Liver (tissue), 9 donors: ENCODE results near the gene PRRG1. TPM values are rescaled to one million over a fixed set of nuclear protein-coding genes. Genes with fewer than 3 reads are reported as not detected.

Experiments
- DNase-seq: peaks from one replicate; pipeline ENCODE4 v3.0.0-alpha.2; 2017; ENCODE audit warnings: low spot score
- H3K27ac ChIP-seq, 2 donors: one replicate each; pipeline ENCODE4 v1.7.0; 2013; ENCODE audit warnings: inconsistent platforms in 2 of 2, low read length in 2 of 2, control low read depth in 1 of 2, low read depth in 1 of 2, mild to moderate bottlenecking in 1 of 2
- H3K27me3 ChIP-seq, 4 donors: one replicate each; pipeline versions ENCODE4 v1.6.1 to v1.7.0; 2013; ENCODE audit warnings: low read length in 3 of 4, inconsistent platforms in 1 of 4, mild to moderate bottlenecking in 1 of 4, moderate library complexity in 1 of 4; ENCODE audit not compliant: control insufficient read depth in 4 of 4, insufficient read depth in 4 of 4
- H3K36me3 ChIP-seq, 4 donors: one replicate each; pipeline versions ENCODE4 v1.6.1 to v1.7.0; 2013; ENCODE audit warnings: low read length in 3 of 4, mild to moderate bottlenecking in 3 of 4, low read depth in 1 of 4, moderate library complexity in 1 of 4; ENCODE audit not compliant: control insufficient read depth in 4 of 4, insufficient read depth in 3 of 4
- H3K4me1 ChIP-seq, 4 donors: one replicate each; pipeline versions ENCODE4 v1.6.1 to v1.7.0; 2013; ENCODE audit warnings: low read length in 3 of 4, mild to moderate bottlenecking in 3 of 4, moderate library complexity in 1 of 4; ENCODE audit not compliant: control insufficient read depth in 4 of 4, insufficient read depth in 4 of 4
- H3K4me3 ChIP-seq, 3 donors: one replicate each; pipeline versions ENCODE4 v1.6.1 to v1.7.0; 2013; ENCODE audit warnings: low read length in 3 of 3, control low read depth in 1 of 3, low read depth in 1 of 3, mild to moderate bottlenecking in 1 of 3
- H3K9ac ChIP-seq, 2 donors: one replicate each; pipeline ENCODE4 v1.7.0; 2013; ENCODE audit warnings: low read length in 2 of 2, mild to moderate bottlenecking in 2 of 2, moderate library complexity in 2 of 2, control low read depth in 1 of 2, low read depth in 1 of 2
- H3K9me3 ChIP-seq, 4 donors: one replicate each; pipeline versions ENCODE4 v1.6.1 to v1.7.0; 2013; ENCODE audit warnings: low read length in 3 of 4; ENCODE audit not compliant: control insufficient read depth in 4 of 4
- ATF3 ChIP-seq: IDR thresholded peaks from 2 replicates; pipeline ENCODE4 v1.6.1; 2016; ENCODE audit warnings: antibody characterized with exemption
- CTCF ChIP-seq: fragments of 150-350 bp; IDR thresholded peaks from 2 replicates; pipeline ENCODE4 v1.5.1; 2017; ENCODE audit warnings: improper control_type of control experiment, low read depth, low read length; ENCODE audit not compliant: missing input control
- EGR1 ChIP-seq, 2 donors: IDR thresholded peaks; 2 replicates each; pipeline ENCODE4 v1.6.1; 2016 to 2018; ENCODE audit warnings: antibody characterized with exemption in 2 of 2, low read depth in 2 of 2
- FOXA1 ChIP-seq: IDR thresholded peaks from 2 replicates; pipeline ENCODE4 v1.6.1; 2016; ENCODE audit warnings: antibody characterized with exemption
- FOXA2 ChIP-seq: IDR thresholded peaks from 2 replicates; pipeline ENCODE4 v1.6.1; 2016; ENCODE audit warnings: antibody characterized with exemption
- GABPA ChIP-seq, 2 donors: IDR thresholded peaks in 1 of 2; conservative IDR thresholded peaks in 1 of 2; 2 replicates each; pipeline ENCODE4 v1.6.1; 2016; ENCODE audit warnings: antibody characterized with exemption in 2 of 2, mild to moderate bottlenecking in 1 of 2, moderate library complexity in 1 of 2
- HNF4A ChIP-seq, 2 donors: conservative IDR thresholded peaks; 2 replicates each; pipeline ENCODE4 v1.6.1; 2016; ENCODE audit warnings: antibody characterized with exemption in 2 of 2, mild to moderate bottlenecking in 2 of 2
- HNF4G ChIP-seq: IDR thresholded peaks from 2 replicates; pipeline ENCODE4 v1.6.1; 2016; ENCODE audit warnings: antibody characterized with exemption
- JUND ChIP-seq, 2 donors: IDR thresholded peaks; 2 replicates each; pipeline ENCODE4 v1.6.1; 2016; ENCODE audit warnings: antibody characterized with exemption in 2 of 2
- MAX ChIP-seq: IDR thresholded peaks from 2 replicates; pipeline ENCODE4 v1.6.1; 2016; ENCODE audit warnings: antibody characterized with exemption
- NR2F2 ChIP-seq: IDR thresholded peaks from 2 replicates; pipeline ENCODE4 v1.6.1; 2016; ENCODE audit warnings: antibody characterized with exemption
- RAD21 ChIP-seq, 2 donors: IDR thresholded peaks; 2 replicates each; pipeline ENCODE4 v1.6.1; 2016; ENCODE audit warnings: antibody characterized with exemption in 2 of 2, mild to moderate bottlenecking in 2 of 2
- REST ChIP-seq: IDR thresholded peaks from 2 replicates; pipeline ENCODE4 v1.6.1; 2016; ENCODE audit warnings: antibody characterized with exemption, mild to moderate bottlenecking
- RXRA ChIP-seq, 2 donors: IDR thresholded peaks; 2 replicates each; pipeline ENCODE4 v1.6.1; 2017 to 2018; ENCODE audit warnings: antibody characterized with exemption in 2 of 2, mild to moderate bottlenecking in 1 of 2
- SP1 ChIP-seq: IDR thresholded peaks from 2 replicates; pipeline ENCODE4 v1.6.1; 2018; ENCODE audit warnings: antibody characterized with exemption, mild to moderate bottlenecking
- TAF1 ChIP-seq: conservative IDR thresholded peaks from 2 replicates; pipeline ENCODE4 v1.6.1; 2016; ENCODE audit warnings: antibody characterized with exemption, mild to moderate bottlenecking
- YY1 ChIP-seq: IDR thresholded peaks from 2 replicates; pipeline ENCODE4 v1.6.1; 2016; ENCODE audit warnings: antibody characterized with exemption, mild to moderate bottlenecking
- ZBTB33 ChIP-seq: IDR thresholded peaks from 2 replicates; pipeline ENCODE4 v1.6.1; 2016; ENCODE audit warnings: antibody characterized with exemption
- WGBS: extraction: QIAGEN DNeasy Blood & Tissue Kit; methylation state at CpG from one replicate; pipeline ENCODE4 v1.1.7; 2013; 5-methylcytosine and 5-hydroxymethylcytosine counted together
- polyA plus RNA-seq, 2 donors: library from polyadenylated mRNA; stranded (reverse) in 1 of 2; unstranded in 1 of 2; fragments of 200-250 nt in 1 of 2; fragments of >200 nt in 1 of 2; fragmentation: Nextera tagmentation in 1 of 2; extraction: Ambion mirVana in 1 of 2; gene quantifications; one replicate each; pipeline versions ENCODE4 v1.2.1 to v1.2.3, GENCODE V29; 2013 to 2015
- total RNA-seq, 2 donors: library from RNA; depleted of rRNA; stranded (reverse); fragments of >200 nt; gene quantifications; one replicate each; pipeline ENCODE4 v1.2.3, GENCODE V29; 2014
- donor health status: healthy.
- donor health status: healthy.
- donor health status: healthy.
- donor health status: healthy.
- donor health status: healthy.

PRRG1 gene
- total and polyA plus RNA-seq, 4 donors: 1.2 to 6.6 (median 1.8) TPM

GRCh38 chrX:37474478-37474877, 125.3 kb downstream of the PRRG1 start:
- WGBS: 82% methylated on average over 5 of the region's 5 CpGs
- H3K4me1 ChIP-seq: no peaks in the 10 kb centered on the region
- no peak overlapping the region for H3K4me3 ChIP-seq
- no peaks in the 10 kb centered on the region for H3K9me3 ChIP-seq
- H3K27ac ChIP-seq: no peak overlapping the region
- TF ChIP-seq TAF1 (no peak), YY1 (no peak), NR2F2 (no peak), HNF4A (conservative IDR thresholded peaks at IDR 0.05) (no peak), GABPA (IDR thresholded peaks at IDR 0.05 in 1 of 2, conservative IDR thresholded peaks at IDR 0.05 in 1 of 2) (no peak), CTCF (no peak), REST (no peak), FOXA1 (no peak), ZBTB33 (no peak), MAX (no peak), FOXA2 (no peak), EGR1 (IDR thresholded peaks at IDR 0.05; ENCODE audit: low read depth in 2 of 2) (no peak), RXRA (IDR thresholded peaks at IDR 0.05) (no peak), SP1 (no peak), JUND (IDR thresholded peaks at IDR 0.05) (no peak), RAD21 (IDR thresholded peaks at IDR 0.05) (no peak), ATF3 (no peak), HNF4G (no peak)
- no peaks in the 10 kb centered on the region for H3K36me3 ChIP-seq
- H3K9ac ChIP-seq: no peak overlapping the region
- no peaks in the 10 kb centered on the region for H3K27me3 ChIP-seq
- no peak for DNase-seq
